Effector CD4-positive, alpha-beta T cell (primary cell): ENCODE data around the gene CNTNAP5.

Experiments used
- DNase-seq: peaks from one replicate; pipeline ENCODE4 v3.0.0-alpha.2; 2020

Gene CNTNAP5

GRCh38 chr2:124480958-124481357 lies 455.9 kb downstream of the CNTNAP5 start:
- DNase-seq: no peak

GRCh38 chr2:124482044-124482443 lies 457.0 kb downstream of the CNTNAP5 start:
- DNase-seq: no peak

GRCh38 chr2:124482551-124482950 lies 457.5 kb downstream of the CNTNAP5 start:
- no peak for DNase-seq

GRCh38 chr2:124485659-124486058 lies 460.6 kb downstream of the CNTNAP5 start:
- DNase-seq: no peak

GRCh38 chr2:124489686-124490085 lies 464.6 kb downstream of the CNTNAP5 start:
- DNase-seq: no peak

GRCh38 chr2:124501575-124502152 lies 476.6 kb downstream of the CNTNAP5 start:
- DNase-seq: no peak

GRCh38 chr2:124514236-124514635 lies 489.1 kb downstream of the CNTNAP5 start:
- DNase-seq: no peak

GRCh38 chr2:124520953-124521352 lies 495.9 kb downstream of the CNTNAP5 start:
- DNase-seq: no peak

- DNase-seq: no peak
Measured at GRCh38 chr2:124523096-124523495, 498.0 kb downstream of the CNTNAP5 start.

- DNase-seq: no peak
Measured at GRCh38 chr2:124524155-124524915, 499.2 kb downstream of the CNTNAP5 start.

GRCh38 chr2:124526221-124526620 lies 501.1 kb downstream of the CNTNAP5 start:
- no peak for DNase-seq

- no peak for DNase-seq
Measured at GRCh38 chr2:124530203-124530602, 505.1 kb downstream of the CNTNAP5 start.

- DNase-seq: no peak
Measured at GRCh38 chr2:124533226-124533954, 508.3 kb downstream of the CNTNAP5 start.

GRCh38 chr2:124534028-124534427 lies 508.9 kb downstream of the CNTNAP5 start:
- DNase-seq: no peak

GRCh38 chr2:124535816-124536215 lies 510.7 kb downstream of the CNTNAP5 start:
- no peak for DNase-seq

- DNase-seq: no peak
Measured at GRCh38 chr2:124536591-124536990, 511.5 kb downstream of the CNTNAP5 start.

- no peak for DNase-seq
Measured at GRCh38 chr2:124538549-124538948, 513.5 kb downstream of the CNTNAP5 start.

- DNase-seq: no peak
Measured at GRCh38 chr2:124540805-124541204, 515.7 kb downstream of the CNTNAP5 start.

- no peak for DNase-seq
Measured at GRCh38 chr2:124542932-124543640, 518.0 kb downstream of the CNTNAP5 start.

- no peak for DNase-seq
Measured at GRCh38 chr2:124547700-124548099, 522.6 kb downstream of the CNTNAP5 start.

GRCh38 chr2:124558277-124558905 lies 533.3 kb downstream of the CNTNAP5 start:
- no peak for DNase-seq

- no peak for DNase-seq
Measured at GRCh38 chr2:124559236-124559635, 534.1 kb downstream of the CNTNAP5 start.
